AG04449 (cell line): Measurements from ENCODE around the gene SLC1A3.

ENCODE experiments used
- CTCF ChIA-PET: fragments of 350-600 bp; formaldehyde crosslinking; extraction: SDS; loops from one replicate; lab custom pipeline; 2021; ENCODE audit warnings: antibody characterized with exemption; lab: Yijun Ruan, JAX
- POLR2A ChIA-PET: fragments of 400-600, 350-600 bp; formaldehyde crosslinking; extraction: SDS; loops from one replicate; lab custom pipeline; 2020; ENCODE audit warnings: antibody characterized with exemption, inconsistent platforms; lab: Yijun Ruan, JAX
- DNase-seq: peaks from one replicate; pipeline ENCODE4 v3.0.0-alpha.2; 2010; ENCODE audit warnings: low read depth, low spot score
- H3K4me3 ChIP-seq: 2 replicates; pipeline ENCODE4 v1.5.1; 2011; ENCODE audit warnings: low read depth, mild to moderate bottlenecking, control low read depth, low read length
- CTCF ChIP-seq: IDR thresholded peaks from one replicate; pipeline ENCODE4 v1.5.1; 2011; ENCODE audit warnings: mild to moderate bottlenecking, moderate library complexity, low read length, control low read depth, inconsistent platforms; ENCODE audit not compliant: insufficient read depth; ENCODE audit errors: missing control alignments

The SLC1A3 gene

GRCh38 chr5:36679221-36679989, 73.0 kb downstream of the SLC1A3 start:
- CTCF ChIA-PET = interaction anchor here (0.5 to 1.5 kb wide), 4 partner anchors 8 to 434 kb away, joined by 3 to 5 read pairs (median 4); no protein-coding TSS in a partner anchor
- POLR2A ChIA-PET = no interaction called here
- no peak for TF ChIP-seq CTCF
- no peak overlapping the region for H3K4me3 ChIP-seq
- no peak for DNase-seq

- no peak overlapping the region for H3K4me3 ChIP-seq
- ChIA-PET CTCF (interaction anchor here (1.5 kb wide), 1 partner anchor 265 kb away, joined by 5 read pairs; no protein-coding TSS in a partner anchor), POLR2A (no interaction called here)
- DNase-seq = no peak
- no peak for TF ChIP-seq CTCF
These were observed 73.7 kb downstream of the SLC1A3 start for GRCh38 chr5:36680066-36680465.

- no peak for TF ChIP-seq CTCF
- POLR2A ChIA-PET = no interaction called here
- H3K4me3 ChIP-seq = no peak overlapping the region
- CTCF ChIA-PET = interaction anchor here (0.9 to 1.3 kb wide), 3 partner anchors 9 to 268 kb away, joined by 3 to 10 read pairs (median 3); no protein-coding TSS in a partner anchor
- no peak for DNase-seq
These were observed 75.3 kb downstream of the SLC1A3 start for GRCh38 chr5:36681711-36682110.

GRCh38 chr5:36682499-36682898, 76.1 kb downstream of the SLC1A3 start:
- CTCF ChIA-PET = interaction anchor here (1.3 to 5.6 kb wide), 3 partner anchors 10 to 269 kb away, joined by 3 to 27 read pairs (median 10); no protein-coding TSS in a partner anchor
- no peak for TF ChIP-seq CTCF
- no peak for DNase-seq

GRCh38 chr5:36683821-36684434, 77.5 kb downstream of the SLC1A3 start:
- ChIA-PET POLR2A (no interaction called here), CTCF (interaction anchor here (1.0 to 5.6 kb wide), 5 partner anchors 8 to 280 kb away, joined by 3 to 27 read pairs (median 9); no protein-coding TSS in a partner anchor)
- H3K4me3 ChIP-seq = no peak overlapping the region
- no peak for TF ChIP-seq CTCF
- no peak for DNase-seq

More at GRCh38 chr5:36682499-36682898, 76.1 kb downstream of the SLC1A3 start:
- no peak overlapping the region for H3K4me3 ChIP-seq
- POLR2A ChIA-PET = no interaction called here
